Amygdala (tissue), 56 donors: ENCODE results near the gene MYO9A.

ENCODE experiments used
- DNase-seq, 56 donors: peaks; one replicate each; lab custom pipeline; 2025; lab: John Stamatoyannopoulos, UW

Gene MYO9A

GRCh38 chr15:71971905-71972304 is 146.0 kb downstream of the MYO9A start:
- DNase-seq = no peak

- DNase-seq = no peak
These were observed 147.5 kb downstream of the MYO9A start for GRCh38 chr15:71970435-71970834.

- no peak for DNase-seq
These were observed 155.4 kb downstream of the MYO9A start for GRCh38 chr15:71962537-71962936.

- no peak for DNase-seq
These were observed 160.9 kb downstream of the MYO9A start for GRCh38 chr15:71957026-71957425.

- no peak for DNase-seq
These were observed 166.8 kb downstream of the MYO9A start for GRCh38 chr15:71951134-71951533.

- DNase-seq = no peak
These were observed 172.9 kb downstream of the MYO9A start for GRCh38 chr15:71945012-71945411.

- DNase-seq = no peak
These were observed 174.1 kb downstream of the MYO9A start for GRCh38 chr15:71943806-71944205.

- no peak for DNase-seq
These were observed 177.9 kb downstream of the MYO9A start for GRCh38 chr15:71939981-71940588.

- no peak for DNase-seq
These were observed 180.2 kb downstream of the MYO9A start for GRCh38 chr15:71937650-71938311.

- DNase-seq = no peak
These were observed 183.5 kb downstream of the MYO9A start for GRCh38 chr15:71934446-71934845.

- DNase-seq = no peak
These were observed 185.3 kb downstream of the MYO9A start for GRCh38 chr15:71932689-71933088.

- DNase-seq = no peak
These were observed 186.7 kb downstream of the MYO9A start for GRCh38 chr15:71931261-71931660.

- no peak for DNase-seq
These were observed 192.8 kb downstream of the MYO9A start for GRCh38 chr15:71925145-71925544.

- DNase-seq = no peak
These were observed 196.8 kb downstream of the MYO9A start for GRCh38 chr15:71921191-71921590.

- DNase-seq = no peak
These were observed 197.4 kb downstream of the MYO9A start for GRCh38 chr15:71920573-71920972.

- peak in 4 of 56 donors; percentile 4 to 12 (median 8) for DNase-seq
These were observed 201.1 kb downstream of the MYO9A start for GRCh38 chr15:71916834-71917233.

GRCh38 chr15:71914092-71914491 is 203.9 kb downstream of the MYO9A start:
- no peak for DNase-seq

GRCh38 chr15:71899674-71900073 is 218.3 kb downstream of the MYO9A start:
- DNase-seq = peak in 6 of 56 donors; percentile 3 to 33 (median 8)

GRCh38 chr15:71893691-71894090 is 224.3 kb downstream of the MYO9A start:
- no peak for DNase-seq

- DNase-seq = no peak
These were observed 225.6 kb downstream of the MYO9A start for GRCh38 chr15:71892335-71892734.

- DNase-seq = no peak
These were observed 226.9 kb downstream of the MYO9A start for GRCh38 chr15:71891026-71891425.

GRCh38 chr15:71889947-71890346 is 228.0 kb downstream of the MYO9A start:
- no peak for DNase-seq
